Thyroid gland (tissue), 4 donors: Measurements from ENCODE around the gene SYMPK.

ENCODE experiments used
- POLR2A ChIP-seq, 2 donors: fragments of 450-650 bp; IDR thresholded peaks; one replicate each; pipeline ENCODE4 v1.6.1; 2017; ENCODE audit warnings: antibody characterized with exemption in 2 of 2, mild to moderate bottlenecking in 2 of 2, moderate library complexity in 1 of 2
- TF ChIP-seq, protein P1 (sequence below), 6 experiments: fragments of 200-600 bp in 3 of 6; fragments of 450-650 bp in 3 of 6; sonication (generic) in 3 of 6; IDR thresholded peaks; one replicate each; pipeline ENCODE4 v1.5.1; 2016 to 2019; ENCODE audit warnings: antibody characterized with exemption in 6 of 6, mild to moderate bottlenecking in 2 of 6, inconsistent platforms in 1 of 6, moderate library complexity in 1 of 6

DNA sequence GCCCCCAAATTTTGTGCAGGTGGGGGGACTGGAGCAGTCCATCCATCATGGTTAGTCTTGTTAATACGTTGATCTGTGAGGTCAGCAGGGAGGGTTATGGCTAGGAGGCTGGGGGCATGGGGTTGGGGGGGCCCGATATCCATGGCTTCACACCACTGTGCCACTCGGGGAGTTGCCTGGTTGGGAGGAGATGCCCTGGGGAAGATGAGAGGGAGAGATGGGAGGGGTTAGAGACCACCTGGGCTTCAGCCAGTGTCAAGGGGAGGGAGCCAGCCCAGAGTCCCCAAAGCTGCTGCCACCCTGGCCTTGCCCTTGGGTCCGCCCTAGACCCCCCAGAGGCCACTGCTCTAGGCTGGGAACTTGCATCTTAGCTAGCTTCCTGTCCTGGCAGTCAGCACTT is 78.9 kb downstream of the SYMPK start:
- TF ChIP-seq, protein P1, sequence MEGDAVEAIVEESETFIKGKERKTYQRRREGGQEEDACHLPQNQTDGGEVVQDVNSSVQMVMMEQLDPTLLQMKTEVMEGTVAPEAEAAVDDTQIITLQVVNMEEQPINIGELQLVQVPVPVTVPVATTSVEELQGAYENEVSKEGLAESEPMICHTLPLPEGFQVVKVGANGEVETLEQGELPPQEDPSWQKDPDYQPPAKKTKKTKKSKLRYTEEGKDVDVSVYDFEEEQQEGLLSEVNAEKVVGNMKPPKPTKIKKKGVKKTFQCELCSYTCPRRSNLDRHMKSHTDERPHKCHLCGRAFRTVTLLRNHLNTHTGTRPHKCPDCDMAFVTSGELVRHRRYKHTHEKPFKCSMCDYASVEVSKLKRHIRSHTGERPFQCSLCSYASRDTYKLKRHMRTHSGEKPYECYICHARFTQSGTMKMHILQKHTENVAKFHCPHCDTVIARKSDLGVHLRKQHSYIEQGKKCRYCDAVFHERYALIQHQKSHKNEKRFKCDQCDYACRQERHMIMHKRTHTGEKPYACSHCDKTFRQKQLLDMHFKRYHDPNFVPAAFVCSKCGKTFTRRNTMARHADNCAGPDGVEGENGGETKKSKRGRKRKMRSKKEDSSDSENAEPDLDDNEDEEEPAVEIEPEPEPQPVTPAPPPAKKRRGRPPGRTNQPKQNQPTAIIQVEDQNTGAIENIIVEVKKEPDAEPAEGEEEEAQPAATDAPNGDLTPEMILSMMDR (IDR thresholded peaks at IDR 0.05) = no peak
- TF ChIP-seq POLR2A (IDR thresholded peaks at IDR 0.05) = no peak
